Measurements from ENCODE around the gene RTP2. TPM values are rescaled to one million over a fixed set of nuclear protein-coding genes. Genes with fewer than 3 reads are reported as not detected.

The RTP2 gene
- total RNA-seq, 2 experiments from 2014 or later, result not detected

DNA sequence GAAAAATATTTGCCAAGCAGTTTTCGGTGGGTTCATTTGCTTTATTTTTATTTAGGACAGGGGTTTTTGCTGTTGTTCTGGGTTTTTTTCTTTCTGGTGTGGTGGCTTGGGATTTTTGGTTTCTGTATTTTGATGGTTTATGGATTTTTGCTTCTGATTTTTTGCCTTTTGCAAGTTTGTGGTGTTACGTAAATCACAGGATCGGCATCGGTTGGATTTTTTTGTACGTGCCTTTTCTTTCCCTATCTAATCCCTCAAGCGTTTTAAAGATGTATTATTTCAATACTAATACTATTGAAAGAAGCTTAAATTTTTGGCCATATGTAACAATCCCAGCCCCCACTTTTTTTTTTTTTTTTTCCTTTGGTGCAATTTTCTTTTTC is 43.7 kb upstream of the RTP2 start:
- ChIA-PET CTCF (interaction anchor here (1.0 to 1.3 kb wide), 3 partner anchors 408 to 1209 kb away, joined by 3 to 4 read pairs (median 3); partner anchors contain the start of gene LPP), POLR2A (interaction anchor here (0.6 to 3.2 kb wide), 34 partner anchors 9 to 1809 kb away, joined by 3 to 28 read pairs (median 4); partner anchors contain the start of genes DNAJB11, LPP, RPL39L and RTP4)
- intact Hi-C loops (cut with DNase I, micrococcal nuclease), result loop anchor here (2.0 to 10.0 kb wide), 3 partner anchors 171 to 759 kb away; partner anchors contain the start of gene LPP (in 1 of the 2)
- H3K4me1 Mint-ChIP-seq (ENCODE audit: low read depth), result peaks cover 85% of the 10 kb centered on the region
- H3K27ac Mint-ChIP-seq, result peak overlapping the region; percentile 99
- peaks cover 47% of the 10 kb centered on the region for H3K4me1 ChIP-seq (ENCODE audit: insufficient read depth, low read length)
- H3K9me3 ChIP-seq (ENCODE audit: control insufficient read depth in 1 of 2, insufficient read depth in 1 of 2, low read length in 2 of 2), result no peaks in the 10 kb centered on the region
- H3K27ac ChIP-seq (ENCODE audit: low read depth in 1 of 2, low read length in 2 of 2), result peak overlapping the region; percentile 95 to 99
- H3K27me3 Mint-ChIP-seq, result no peaks in the 10 kb centered on the region
- peaks cover 31% of the 10 kb centered on the region for H3K36me3 Mint-ChIP-seq (ENCODE audit: low read depth)
- DNase-seq (peak in 2 of 14 experiments; percentile 48 to 58), ATAC-seq (ENCODE audit: poor library complexity) (no peak)
- TF ChIP-seq CTCF (IDR thresholded peaks at IDR 0.05), result no peak
- no peaks in the 10 kb centered on the region for H3K36me3 ChIP-seq (ENCODE audit: insufficient read depth, low read length)
- H3K4me3 Mint-ChIP-seq, result peak overlapping the region; percentile 100
- H3K4me3 ChIP-seq (ENCODE audit: low read length), result peak overlapping the region; percentile 96
- no peaks in the 10 kb centered on the region for H3K9me3 Mint-ChIP-seq
- H3K27me3 ChIP-seq (ENCODE audit: control insufficient read depth in 1 of 2, insufficient read depth in 2 of 2, low read length in 2 of 2), result no peaks in the 10 kb centered on the region

GRCh38 chr3:187745201-187746058 is 43.1 kb upstream of the RTP2 start, which contains the start of gene BCL6:
Gene BCL6 (minus strand): TSS chr3:187745468. CDS start chr3:187733693, 11,775 bp downstream.
- H3K27me3 ChIP-seq (ENCODE audit: control insufficient read depth in 1 of 2, insufficient read depth in 2 of 2, low read length in 2 of 2), result no peaks in the 10 kb centered on the region
- ChIA-PET CTCF (interaction anchor here (0.8 to 1.3 kb wide), 4 partner anchors 230 to 1296 kb away, joined by 3 to 5 read pairs (median 4); no protein-coding TSS in a partner anchor), POLR2A (interaction anchor here (0.6 to 3.2 kb wide), 45 partner anchors 9 to 1913 kb away, joined by 3 to 28 read pairs (median 4); partner anchors contain the start of genes DNAJB11, EIF4A2, LPP and RPL39L)
- H3K36me3 ChIP-seq (ENCODE audit: insufficient read depth, low read length), result no peaks in the 10 kb centered on the region
- no peaks in the 10 kb centered on the region for H3K9me3 ChIP-seq (ENCODE audit: control insufficient read depth in 1 of 2, insufficient read depth in 1 of 2, low read length in 2 of 2)
- Mint-ChIP-seq H3K4me1 (ENCODE audit: low read depth) (peaks cover 85% of the 10 kb centered on the region), H3K9me3 (no peaks in the 10 kb centered on the region), H3K4me3 (peak within 1 kb of the TSS; percentile 100), H3K27me3 (no peaks in the 10 kb centered on the region), H3K36me3 (ENCODE audit: low read depth) (peaks cover 31% of the 10 kb centered on the region), H3K27ac (peak within 1 kb of the TSS; percentile 99)
- H3K27ac ChIP-seq (ENCODE audit: low read depth in 1 of 2, low read length in 2 of 2), result peak within 1 kb of the TSS; percentile 95 to 99
- TF ChIP-seq CTCF (IDR thresholded peaks at IDR 0.05), result no peak
- H3K4me3 ChIP-seq (ENCODE audit: low read length), result peak within 1 kb of the TSS; percentile 96
- peak; percentile 64 for ATAC-seq (ENCODE audit: poor library complexity)
- intact Hi-C loops (cut with DNase I, micrococcal nuclease), result loop anchor here (2.0 to 10.0 kb wide), 5 partner anchors 172 to 759 kb away; partner anchors contain the start of gene LPP (in 1 of the 2)
- H3K4me1 ChIP-seq (ENCODE audit: insufficient read depth, low read length), result peaks cover 49% of the 10 kb centered on the region
- peak; percentile 66 to 96 (median 82) for DNase-seq

Data from CD4-positive, alpha-beta T cell (primary cell).